WTC11 (cell line): ENCODE results near the gene LMTK2.

Source experiments
- ATF2 ChIP-seq: sonication (generic); formaldehyde crosslinking; IDR thresholded peaks from 2 replicates; pipeline ENCODE4 v1.8.1; 2022; ENCODE audit warnings: low read depth, missing genetic modification reagents, borderline replicate concordance
- CTCF ChIP-seq: fragments of 200-600 bp; IDR thresholded peaks from 2 replicates; pipeline ENCODE4 v1.8.0; 2022; ENCODE audit warnings: antibody characterized with exemption
- E2F4 ChIP-seq: sonication (generic); formaldehyde crosslinking; IDR thresholded peaks from 2 replicates; pipeline ENCODE4 v1.8.1; 2022; ENCODE audit warnings: low read depth, mild to moderate bottlenecking, moderate library complexity, missing genetic modification reagents, borderline replicate concordance
- ESRRA ChIP-seq: sonication (generic); formaldehyde crosslinking; IDR thresholded peaks from 2 replicates; pipeline ENCODE4 v1.8.1; 2022; ENCODE audit warnings: mild to moderate bottlenecking, missing genetic modification reagents, borderline replicate concordance
- ETV6 ChIP-seq: sonication (generic); formaldehyde crosslinking; IDR thresholded peaks from 2 replicates; pipeline ENCODE4 v1.8.1; 2022; ENCODE audit warnings: mild to moderate bottlenecking, missing genetic modification reagents
- MAX ChIP-seq: sonication (generic); formaldehyde crosslinking; IDR thresholded peaks from 2 replicates; pipeline ENCODE4 v1.8.0; 2022; ENCODE audit warnings: mild to moderate bottlenecking, missing genetic modification reagents
- NR1H2 ChIP-seq: sonication (generic); formaldehyde crosslinking; IDR thresholded peaks from 2 replicates; pipeline ENCODE4 v1.9.0; 2021; ENCODE audit warnings: mild to moderate bottlenecking, moderate library complexity, missing genetic modification reagents
- USF1 ChIP-seq: sonication (generic); formaldehyde crosslinking; IDR thresholded peaks from 2 replicates; pipeline ENCODE4 v1.8.0; 2022; ENCODE audit warnings: mild to moderate bottlenecking, missing genetic modification reagents
- ZNF121 ChIP-seq: sonication (generic); formaldehyde crosslinking; IDR thresholded peaks from 2 replicates; pipeline ENCODE4 v1.8.0; 2023; ENCODE audit warnings: missing genetic modification reagents

GRCh38 chr7:98252425-98253054 lies 145.9 kb downstream of the LMTK2 start:
- TF ChIP-seq ZNF121 (no peak), E2F4 (no peak), ETV6 (CRISPR knock-in tag) (0 out of 2 replicates have a peak, but pooled peaks have one; percentile 7), USF1 (CRISPR knock-in tag) (no peak), MAX (CRISPR knock-in tag) (no peak), ATF2 (CRISPR knock-in tag) (no peak), CTCF (no peak), ESRRA (CRISPR knock-in tag) (no peak), NR1H2 (CRISPR knock-in tag) (no peak)
